Thyroid gland (tissue), 4 donors: ENCODE results near the gene CSNK1A1.

ENCODE experiments used
- CTCF ChIP-seq, 6 experiments: fragments of 200-600 bp in 3 of 6; fragments of 450-650 bp in 3 of 6; sonication (generic) in 3 of 6; IDR thresholded peaks; one replicate each; pipeline ENCODE4 v1.5.1; 2016 to 2019; ENCODE audit warnings: antibody characterized with exemption in 6 of 6, mild to moderate bottlenecking in 2 of 6, inconsistent platforms in 1 of 6, moderate library complexity in 1 of 6
- POLR2A ChIP-seq, 2 donors: fragments of 450-650 bp; IDR thresholded peaks; one replicate each; pipeline ENCODE4 v1.6.1; 2017; ENCODE audit warnings: antibody characterized with exemption in 2 of 2, mild to moderate bottlenecking in 2 of 2, moderate library complexity in 1 of 2

- TF ChIP-seq POLR2A (IDR thresholded peaks at IDR 0.05) = no peak
- no peak for TF ChIP-seq CTCF (IDR thresholded peaks at IDR 0.05)
Observed at GRCh38 chr5:149452665-149453617, 98.3 kb downstream of the CSNK1A1 start.
